ENCODE results near the gene SNRPF.

GRCh38 chr12:95882873-95883272 is 24.1 kb downstream of the SNRPF start:
- TF ChIP-seq CTCF (conservative IDR thresholded peaks at IDR 0.05 in 1 of 2, IDR thresholded peaks at IDR 0.05 in 1 of 2; ENCODE audit: low read depth in 1 of 2, low read length in 2 of 2), result no peak
- TF ChIP-seq EZH2 (IDR thresholded peaks at IDR 0.05; ENCODE audit: low read length, missing control alignments), result no peak
